DND-41 (cell line): Measurements from ENCODE around the gene BEX4.

ENCODE experiments used
- ATAC-seq: fragments of 200-7000 bp; cut with Tn5 transposase; 3 replicates; pipeline ENCODE4 v1.9.1; 2021; ENCODE audit warnings: low read depth; ENCODE audit not compliant: insufficient read depth
- DNase-seq: peaks from one replicate; pipeline ENCODE4 v3.0.0-alpha.2; 2020
- H2AFZ ChIP-seq: 2 replicates; pipeline ENCODE4 v1.6.0; 2012; ENCODE audit warnings: low read depth, low read length
- H3K27ac ChIP-seq: 2 replicates; pipeline ENCODE4 v1.5.1; 2012; ENCODE audit warnings: low read length, inconsistent platforms
- H3K27me3 ChIP-seq: fragments of 200-600 bp; sonication (generic); 2 replicates; pipeline ENCODE4 v1.6.0; 2012; ENCODE audit warnings: low read length, mild to moderate bottlenecking, inconsistent platforms; ENCODE audit not compliant: insufficient read depth, poor library complexity
- H3K36me3 ChIP-seq: 2 replicates; pipeline ENCODE4 v1.5.1; 2012; ENCODE audit warnings: low read length, inconsistent platforms; ENCODE audit not compliant: insufficient read depth
- H3K4me1 ChIP-seq: 2 replicates; pipeline ENCODE4 v1.5.1; 2012; ENCODE audit warnings: mild to moderate bottlenecking, low read length; ENCODE audit not compliant: insufficient read depth
- H3K4me2 ChIP-seq: 2 replicates; pipeline ENCODE4 v1.6.0; 2012; ENCODE audit warnings: mild to moderate bottlenecking, moderate library complexity, low read length, inconsistent platforms; ENCODE audit not compliant: insufficient read depth
- H3K4me3 ChIP-seq, 2 experiments: fragments of 200-600 bp in 1 of 2; shearing (Covaris generic) in 1 of 2; 2 replicates each; pipeline ENCODE4 v1.5.1; 2012 to 2016; ENCODE audit warnings: inconsistent platforms in 2 of 2, low read length in 2 of 2, mild to moderate bottlenecking in 2 of 2, low read depth in 1 of 2, moderate library complexity in 1 of 2
- H3K79me2 ChIP-seq: 2 replicates; pipeline ENCODE4 v1.6.0; 2012; ENCODE audit warnings: low read length, inconsistent platforms; ENCODE audit not compliant: insufficient read depth
- H3K9ac ChIP-seq: 2 replicates; pipeline ENCODE4 v1.6.0; 2012; ENCODE audit warnings: low read depth, mild to moderate bottlenecking, inconsistent platforms, low read length, moderate library complexity
- H3K9me3 ChIP-seq: 2 replicates; pipeline ENCODE4 v1.5.1; 2012; ENCODE audit warnings: low read length, moderate library complexity, mild to moderate bottlenecking, inconsistent platforms; ENCODE audit not compliant: insufficient read depth, severe bottlenecking
- H4K20me1 ChIP-seq: 2 replicates; pipeline ENCODE4 v1.6.0; 2012; ENCODE audit warnings: low read length; ENCODE audit not compliant: insufficient read depth
- EZH2 ChIP-seq: IDR thresholded peaks from 3 replicates; pipeline ENCODE4 v1.6.1; 2012; ENCODE audit warnings: borderline replicate concordance, low read depth, mild to moderate bottlenecking, moderate library complexity, low read length, inconsistent platforms; ENCODE audit not compliant: severe bottlenecking
- TF ChIP-seq, protein P1 (sequence below): IDR thresholded peaks from 2 replicates; pipeline ENCODE4 v1.5.1; 2012; ENCODE audit warnings: borderline replicate concordance, low read length, moderate library complexity, mild to moderate bottlenecking; ENCODE audit not compliant: poor library complexity, severe bottlenecking; ENCODE audit errors: extremely low read depth

Gene BEX4

DNA sequence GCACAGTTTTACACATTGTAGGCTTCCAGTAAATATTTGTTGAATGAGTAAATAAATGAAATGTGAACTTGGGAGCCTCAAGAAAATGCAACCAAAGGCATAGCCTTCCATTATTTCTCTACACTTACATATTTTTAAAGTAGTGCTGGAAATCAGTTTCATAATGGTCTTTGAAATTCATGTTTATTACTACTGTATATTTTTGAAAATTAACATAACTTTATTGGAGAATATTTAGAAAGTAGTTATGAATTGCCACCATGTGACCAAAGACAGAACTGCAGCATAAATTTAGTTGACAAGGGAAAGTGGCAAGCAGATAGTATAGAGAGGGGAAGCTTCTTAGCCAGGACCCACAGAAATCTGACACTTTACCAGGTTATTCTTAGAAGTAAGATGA lies 33.6 kb downstream of the BEX4 start:
- Histone ChIP-seq H3K79me2 (no peaks in the 10 kb centered on the region; the same call in 1 of the 2 replicates), H3K4me3 (no peak overlapping the region), H3K36me3 (peaks cover 1% of the 10 kb centered on the region; the same call in 1 of the 2 replicates), H3K27me3 (no peaks in the 10 kb centered on the region), H3K4me1 (peaks cover 4% of the 10 kb centered on the region; the same call in 1 of the 2 replicates), H2AFZ (no peak overlapping the region), H3K9ac (no peak overlapping the region), H3K4me2 (no peak overlapping the region), H3K27ac (no peak overlapping the region), H4K20me1 (no peaks in the 10 kb centered on the region), H3K9me3 (no peaks in the 10 kb centered on the region)
- no peak for TF ChIP-seq EZH2
- TF ChIP-seq, protein P1, sequence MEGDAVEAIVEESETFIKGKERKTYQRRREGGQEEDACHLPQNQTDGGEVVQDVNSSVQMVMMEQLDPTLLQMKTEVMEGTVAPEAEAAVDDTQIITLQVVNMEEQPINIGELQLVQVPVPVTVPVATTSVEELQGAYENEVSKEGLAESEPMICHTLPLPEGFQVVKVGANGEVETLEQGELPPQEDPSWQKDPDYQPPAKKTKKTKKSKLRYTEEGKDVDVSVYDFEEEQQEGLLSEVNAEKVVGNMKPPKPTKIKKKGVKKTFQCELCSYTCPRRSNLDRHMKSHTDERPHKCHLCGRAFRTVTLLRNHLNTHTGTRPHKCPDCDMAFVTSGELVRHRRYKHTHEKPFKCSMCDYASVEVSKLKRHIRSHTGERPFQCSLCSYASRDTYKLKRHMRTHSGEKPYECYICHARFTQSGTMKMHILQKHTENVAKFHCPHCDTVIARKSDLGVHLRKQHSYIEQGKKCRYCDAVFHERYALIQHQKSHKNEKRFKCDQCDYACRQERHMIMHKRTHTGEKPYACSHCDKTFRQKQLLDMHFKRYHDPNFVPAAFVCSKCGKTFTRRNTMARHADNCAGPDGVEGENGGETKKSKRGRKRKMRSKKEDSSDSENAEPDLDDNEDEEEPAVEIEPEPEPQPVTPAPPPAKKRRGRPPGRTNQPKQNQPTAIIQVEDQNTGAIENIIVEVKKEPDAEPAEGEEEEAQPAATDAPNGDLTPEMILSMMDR = peak; percentile 60
- no peak for DNase-seq
- ATAC-seq = peak; percentile 64; the same call in 2 of the 3 replicates

DNA sequence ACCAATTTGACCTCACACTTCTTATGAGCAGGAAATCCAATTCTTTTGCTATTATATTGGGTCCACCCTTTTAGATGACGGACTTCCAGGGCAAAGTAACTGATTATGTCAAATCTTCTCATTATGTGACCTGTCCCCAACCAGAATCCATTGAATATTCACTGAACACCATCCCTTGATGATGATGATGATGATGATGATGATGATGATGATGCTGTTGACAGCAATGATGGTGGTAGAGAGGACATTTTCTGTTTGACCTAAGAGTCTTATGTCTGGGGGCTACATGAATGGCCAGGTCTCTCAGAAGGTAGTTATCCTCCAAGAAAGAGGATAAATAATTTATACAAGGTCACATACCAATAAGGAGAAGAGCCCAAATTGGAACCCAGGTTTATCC lies 34.9 kb downstream of the BEX4 start:
- Histone ChIP-seq H3K9ac (no peak overlapping the region), H3K4me3 (no peak overlapping the region), H3K4me1 (peaks cover 11% of the 10 kb centered on the region; the same call in 1 of the 2 replicates), H3K4me2 (no peak overlapping the region), H3K27ac (no peak overlapping the region), H3K79me2 (peaks cover 10% of the 10 kb centered on the region), H3K36me3 (peaks cover 3% of the 10 kb centered on the region; the same call in 1 of the 2 replicates), H4K20me1 (no peaks in the 10 kb centered on the region), H2AFZ (no peak overlapping the region), H3K27me3 (no peaks in the 10 kb centered on the region), H3K9me3 (no peaks in the 10 kb centered on the region)
- no peak for TF ChIP-seq EZH2
- TF ChIP-seq, protein P1 = no peak
- ATAC-seq = no peak
- no peak for DNase-seq

DNA sequence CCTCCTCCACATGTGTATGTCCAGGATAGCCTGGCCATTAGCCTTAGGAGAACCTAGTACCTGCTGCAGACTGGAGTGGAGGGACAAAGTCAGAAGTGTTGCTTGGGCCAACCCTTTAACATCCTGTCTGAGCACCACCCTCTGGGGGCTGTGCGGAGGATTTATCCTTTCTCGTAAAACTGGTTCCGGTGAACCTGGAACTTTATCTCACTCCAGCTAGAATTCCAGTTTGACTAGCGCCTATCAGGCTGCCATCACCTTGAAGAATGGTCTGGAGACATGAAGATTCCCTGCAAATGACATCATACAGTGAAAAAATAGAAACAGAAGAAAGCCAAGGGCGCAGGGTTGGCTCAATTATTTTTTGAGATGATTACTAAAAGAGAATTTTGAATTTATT lies 36.1 kb downstream of the BEX4 start:
- TF ChIP-seq, protein P1 = no peak
- TF ChIP-seq EZH2 = no peak
- DNase-seq = no peak

More for the DNA sequence above, 36.1 kb downstream of the BEX4 start:
- Histone ChIP-seq H3K79me2 (peaks cover 10% of the 10 kb centered on the region), H3K4me1 (peaks cover 20% of the 10 kb centered on the region; the same call in 1 of the 2 replicates), H3K36me3 (peaks cover 3% of the 10 kb centered on the region; the same call in 1 of the 2 replicates), H4K20me1 (no peaks in the 10 kb centered on the region), H3K9ac (no peak overlapping the region), H3K27me3 (no peaks in the 10 kb centered on the region), H3K4me2 (no peak overlapping the region), H3K27ac (no peak overlapping the region), H2AFZ (no peak overlapping the region), H3K9me3 (no peaks in the 10 kb centered on the region), H3K4me3 (no peak overlapping the region)
- ATAC-seq = no peak
